G401.6 (cell line): Measurements from ENCODE around the gene ANXA2R.
A peak's percentile ranks its signal among the peaks of the same experiment; 100 is the strongest.
"Not testable (repeated sequence)": the region's sequence is repeated elsewhere in the genome, so short reads cannot be mapped to it uniquely, and the experiment has no call there.

Experiments used
- FAIRE-seq: peaks from 2 replicates; lab custom pipeline; 2012; peaks lifted over from hg19 to GRCh38; lab: Jason Lieb, UNC

Gene ANXA2R

GRCh38 chr5:43060020-43060419 is 19.9 kb upstream of the ANXA2R start:
- FAIRE-seq = not testable (repeated sequence)

GRCh38 chr5:43055098-43055497 is 15.0 kb upstream of the ANXA2R start:
- FAIRE-seq = not testable (repeated sequence)

GRCh38 chr5:43051684-43052083 is 11.6 kb upstream of the ANXA2R start:
- no peak for FAIRE-seq

GRCh38 chr5:43050384-43050783 is 10.3 kb upstream of the ANXA2R start:
- no peak for FAIRE-seq

- FAIRE-seq = no peak
Measured at GRCh38 chr5:43049236-43049635, 9.1 kb upstream of the ANXA2R start.

- FAIRE-seq = no peak
Measured at GRCh38 chr5:43046474-43046873, 6.4 kb upstream of the ANXA2R start.

- FAIRE-seq = no peak
Measured at GRCh38 chr5:43045236-43045635, 5.1 kb upstream of the ANXA2R start.

GRCh38 chr5:43044181-43044914 is 4.2 kb upstream of the ANXA2R start:
- no peak for FAIRE-seq

GRCh38 chr5:43043400-43043756 is 3.3 kb upstream of the ANXA2R start:
- no peak for FAIRE-seq

GRCh38 chr5:43042626-43043399 is 2.7 kb upstream of the ANXA2R start:
- FAIRE-seq = no peak

- no peak for FAIRE-seq
Measured at GRCh38 chr5:43042176-43042625, 2.1 kb upstream of the ANXA2R start.

- FAIRE-seq = no peak
Measured at GRCh38 chr5:43041669-43042175, 1.6 kb upstream of the ANXA2R start.

GRCh38 chr5:43041110-43041668 is 1.1 kb upstream of the ANXA2R start:
- FAIRE-seq = no peak

GRCh38 chr5:43039471-43040286 is 440 bp downstream of the ANXA2R start:
- FAIRE-seq = no peak

- FAIRE-seq = peak; percentile 72
Measured at GRCh38 chr5:43039152-43039470, 1.0 kb downstream of the ANXA2R start.

- no peak for FAIRE-seq
Measured at GRCh38 chr5:43038496-43038989, 1.6 kb downstream of the ANXA2R start.

GRCh38 chr5:43037636-43038495 is 2.3 kb downstream of the ANXA2R start:
- no peak for FAIRE-seq

GRCh38 chr5:43036856-43037635 is 3.1 kb downstream of the ANXA2R start:
- FAIRE-seq = no peak

- no peak for FAIRE-seq
Measured at GRCh38 chr5:43036409-43036808, 3.7 kb downstream of the ANXA2R start.

- no peak for FAIRE-seq
Measured at GRCh38 chr5:43034591-43034968, 5.5 kb downstream of the ANXA2R start.
